ENCODE measurements around the gene PPARD.
"Not testable (repeated sequence)": the region's sequence is repeated elsewhere in the genome, so short reads cannot be mapped to it uniquely, and the experiment has no call there.

Gene PPARD

GRCh38 chr6:35330541-35331119 is 11.7 kb upstream of the PPARD start:
- TF ChIP-seq SPI1 (IDR thresholded peaks at IDR 0.05; ENCODE audit: borderline replicate concordance, low read depth) (no peak), GABPA (IDR thresholded peaks at IDR 0.05; ENCODE audit: low read depth) (no peak)
- DNase-seq (ENCODE audit: low read depth in 1 of 2, low spot score in 1 of 2): no peak
- no peak overlapping the region for H3K27ac ChIP-seq (replicated peaks)
- H3K27me3 ChIP-seq (ENCODE audit: insufficient read depth, poor library complexity, severe bottlenecking): no peaks in the 10 kb centered on the region
- no peak overlapping the region for H3K4me3 ChIP-seq (replicated peaks; ENCODE audit: insufficient read depth, low read length)

GRCh38 chr6:35332074-35332887 is 10.1 kb upstream of the PPARD start:
- not testable (repeated sequence) for H3K4me3 ChIP-seq (replicated peaks; ENCODE audit: insufficient read depth, low read length); H3K27ac ChIP-seq (replicated peaks); H3K27me3 ChIP-seq (ENCODE audit: insufficient read depth, poor library complexity, severe bottlenecking); DNase-seq (ENCODE audit: low read depth in 1 of 2, low spot score in 1 of 2)

GRCh38 chr6:35341557-35341956 is 801 bp upstream of the PPARD start:
- no peak for DNase-seq (ENCODE audit: low read depth in 1 of 2, low spot score in 1 of 2)
- Histone ChIP-seq H3K27ac (replicated peaks) (no peak overlapping the region), H3K4me3 (replicated peaks; ENCODE audit: insufficient read depth, low read length) (no peak overlapping the region), H3K27me3 (ENCODE audit: insufficient read depth, poor library complexity, severe bottlenecking) (peaks cover 2% of the 10 kb centered on the region)
- TF ChIP-seq GABPA (IDR thresholded peaks at IDR 0.05; ENCODE audit: low read depth) (no peak), POLR2AphosphoS5 (IDR thresholded peaks at IDR 0.05; ENCODE audit: low read depth) (no peak), REST (IDR thresholded peaks at IDR 0.05; ENCODE audit: insufficient replicate concordance, low read depth) (no peak), SPI1 (IDR thresholded peaks at IDR 0.05; ENCODE audit: borderline replicate concordance, low read depth) (no peak), CTCF (IDR thresholded peaks at IDR 0.05; ENCODE audit: insufficient read depth, low read length) (no peak)

- H3K27me3 ChIP-seq (ENCODE audit: insufficient read depth, poor library complexity, severe bottlenecking): peaks cover 2% of the 10 kb centered on the region
- H3K4me3 ChIP-seq (replicated peaks; ENCODE audit: insufficient read depth, low read length): peak overlapping the region; percentile 86
- peak in 1 of 2 experiments; percentile 55 for DNase-seq (ENCODE audit: low read depth in 1 of 2, low spot score in 1 of 2)
- no peak overlapping the region for H3K27ac ChIP-seq (replicated peaks)
- TF ChIP-seq REST (IDR thresholded peaks at IDR 0.05; ENCODE audit: insufficient replicate concordance, low read depth) (no peak), GABPA (IDR thresholded peaks at IDR 0.05; ENCODE audit: low read depth) (no peak), SPI1 (IDR thresholded peaks at IDR 0.05; ENCODE audit: borderline replicate concordance, low read depth) (peak; percentile 1; the same call in 1 of the 2 replicates), CTCF (IDR thresholded peaks at IDR 0.05; ENCODE audit: insufficient read depth, low read length) (no peak), POLR2AphosphoS5 (IDR thresholded peaks at IDR 0.05; ENCODE audit: low read depth) (peak; percentile 48; the same call in 1 of the 2 replicates)
Observed at GRCh38 chr6:35343092-35343834, 905 bp downstream of the PPARD start.

Measured in HL-60 (cell line).